ENCODE measurements around the gene DKK3.

The DKK3 gene

DNA sequence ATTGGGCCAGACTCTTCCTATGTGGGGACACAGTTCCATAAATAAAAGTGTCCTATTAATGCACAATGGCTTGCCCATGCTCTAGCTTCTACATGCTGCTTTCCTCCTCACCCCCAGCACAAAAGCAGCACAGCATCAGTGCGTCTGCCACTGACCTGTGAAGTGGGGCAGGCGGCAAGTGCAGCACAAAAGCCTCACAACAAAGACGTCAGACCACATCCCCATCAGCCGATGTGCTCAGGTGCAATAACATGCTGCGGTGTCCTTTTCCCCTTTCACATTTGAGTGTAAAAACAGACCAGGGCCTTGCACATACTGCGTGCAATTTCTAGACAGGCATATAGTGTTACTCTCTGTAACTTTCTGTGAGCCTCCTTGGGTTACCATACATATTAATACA lies 12.8 kb downstream of the DKK3 start:
- TF ChIP-seq PAX5 (IDR thresholded peaks at IDR 0.05; ENCODE audit: insufficient read depth, low read length, severe bottlenecking) (no peak), TAF1 (IDR thresholded peaks at IDR 0.05; ENCODE audit: low read depth, low read length) (no peak), SPI1 (IDR thresholded peaks at IDR 0.05; ENCODE audit: low read depth, low read length) (no peak), POLR2AphosphoS5 (IDR thresholded peaks at IDR 0.05; ENCODE audit: low read depth, low read length) (no peak), POU2F2 (IDR thresholded peaks at IDR 0.05; ENCODE audit: low read depth, low read length) (no peak), POLR2A (IDR thresholded peaks at IDR 0.05; ENCODE audit: low read depth, low read length) (no peak)
- FAIRE-seq = no peak
- no peak for DNase-seq (ENCODE audit: insufficient read length, low spot score)

DNA sequence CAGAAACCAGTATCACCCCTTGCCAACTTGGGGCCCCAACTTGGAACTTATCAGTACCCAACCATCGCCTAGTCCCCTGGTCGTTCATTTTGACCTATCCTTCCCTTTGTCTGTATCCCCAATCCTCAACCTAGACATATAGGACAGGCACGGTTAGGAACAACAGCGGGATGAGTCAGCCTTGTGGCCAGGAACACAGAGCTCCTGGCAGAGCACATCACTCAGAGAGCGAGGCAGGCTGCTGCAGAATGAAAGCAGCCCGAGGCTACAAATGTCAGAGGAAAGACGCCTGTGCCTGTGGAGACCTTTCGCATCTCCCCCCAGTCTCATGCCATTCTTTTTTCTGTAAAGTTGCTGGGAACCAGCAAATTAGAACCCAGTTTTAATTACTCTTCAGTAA lies 14.6 kb downstream of the DKK3 start:
- FAIRE-seq (no peak), DNase-seq (ENCODE audit: insufficient read length, low spot score) (no peak)
- TF ChIP-seq POLR2A (IDR thresholded peaks at IDR 0.05; ENCODE audit: low read depth, low read length) = no peak
- TF ChIP-seq POU2F2 (IDR thresholded peaks at IDR 0.05; ENCODE audit: low read depth, low read length) = no peak
- TF ChIP-seq TAF1 (IDR thresholded peaks at IDR 0.05; ENCODE audit: low read depth, low read length) = no peak
- TF ChIP-seq SPI1 (IDR thresholded peaks at IDR 0.05; ENCODE audit: low read depth, low read length) = no peak
- no peak for TF ChIP-seq PAX5 (IDR thresholded peaks at IDR 0.05; ENCODE audit: insufficient read depth, low read length, severe bottlenecking)
- no peak for TF ChIP-seq POLR2AphosphoS5 (IDR thresholded peaks at IDR 0.05; ENCODE audit: low read depth, low read length)

DNA sequence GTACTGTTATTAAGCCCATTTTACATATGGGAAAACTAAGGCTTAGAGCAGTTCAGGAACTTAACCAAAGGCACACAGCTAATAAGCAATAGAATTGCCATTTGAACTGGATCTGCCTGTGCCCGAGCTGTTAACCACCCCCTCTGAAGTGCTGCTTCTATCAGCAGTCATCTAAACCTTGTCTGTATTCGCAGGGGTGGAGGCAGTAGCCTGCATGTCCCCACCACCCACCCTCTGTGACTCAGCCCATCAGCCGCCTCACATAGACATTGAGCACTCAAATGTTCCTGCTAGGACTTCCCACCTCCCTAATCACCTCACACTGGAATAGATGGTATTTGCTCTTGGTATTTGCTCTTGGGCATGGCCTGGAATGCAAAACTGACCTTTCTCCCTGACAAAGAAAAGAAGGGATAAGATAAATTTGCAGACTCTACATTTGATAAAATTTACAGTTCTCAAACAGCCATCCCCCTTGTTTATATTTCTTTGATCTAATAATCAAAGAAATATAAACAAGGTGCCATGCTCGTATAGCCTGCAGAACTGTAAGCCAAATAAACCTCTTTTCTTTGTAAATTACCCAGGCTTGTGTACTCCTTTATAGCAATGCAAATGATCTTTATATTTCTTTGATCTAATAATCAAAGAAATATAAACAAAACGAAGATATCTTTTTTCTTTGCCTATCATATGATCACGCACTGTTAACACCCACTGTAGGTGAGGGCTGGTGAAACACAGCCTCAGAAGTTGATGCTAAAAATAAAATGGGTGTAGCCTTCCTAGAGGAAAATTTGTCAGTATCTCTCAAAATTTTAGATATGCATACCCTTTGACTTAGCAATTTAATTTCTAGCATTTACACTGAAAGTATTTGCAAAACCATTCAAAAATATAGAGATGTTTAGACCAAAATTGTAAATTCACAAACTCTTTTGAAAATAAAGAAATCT lies 15.9 kb downstream of the DKK3 start:
- FAIRE-seq (no peak), DNase-seq (ENCODE audit: insufficient read length, low spot score) (no peak)
- no peak for TF ChIP-seq POLR2AphosphoS5 (IDR thresholded peaks at IDR 0.05; ENCODE audit: low read depth, low read length)
- no peak for TF ChIP-seq TAF1 (IDR thresholded peaks at IDR 0.05; ENCODE audit: low read depth, low read length)
- no peak for TF ChIP-seq POLR2A (IDR thresholded peaks at IDR 0.05; ENCODE audit: low read depth, low read length)
- TF ChIP-seq PAX5 (IDR thresholded peaks at IDR 0.05; ENCODE audit: insufficient read depth, low read length, severe bottlenecking) = no peak
- no peak for TF ChIP-seq SPI1 (IDR thresholded peaks at IDR 0.05; ENCODE audit: low read depth, low read length)
- TF ChIP-seq POU2F2 (IDR thresholded peaks at IDR 0.05; ENCODE audit: low read depth, low read length) = no peak

DNA sequence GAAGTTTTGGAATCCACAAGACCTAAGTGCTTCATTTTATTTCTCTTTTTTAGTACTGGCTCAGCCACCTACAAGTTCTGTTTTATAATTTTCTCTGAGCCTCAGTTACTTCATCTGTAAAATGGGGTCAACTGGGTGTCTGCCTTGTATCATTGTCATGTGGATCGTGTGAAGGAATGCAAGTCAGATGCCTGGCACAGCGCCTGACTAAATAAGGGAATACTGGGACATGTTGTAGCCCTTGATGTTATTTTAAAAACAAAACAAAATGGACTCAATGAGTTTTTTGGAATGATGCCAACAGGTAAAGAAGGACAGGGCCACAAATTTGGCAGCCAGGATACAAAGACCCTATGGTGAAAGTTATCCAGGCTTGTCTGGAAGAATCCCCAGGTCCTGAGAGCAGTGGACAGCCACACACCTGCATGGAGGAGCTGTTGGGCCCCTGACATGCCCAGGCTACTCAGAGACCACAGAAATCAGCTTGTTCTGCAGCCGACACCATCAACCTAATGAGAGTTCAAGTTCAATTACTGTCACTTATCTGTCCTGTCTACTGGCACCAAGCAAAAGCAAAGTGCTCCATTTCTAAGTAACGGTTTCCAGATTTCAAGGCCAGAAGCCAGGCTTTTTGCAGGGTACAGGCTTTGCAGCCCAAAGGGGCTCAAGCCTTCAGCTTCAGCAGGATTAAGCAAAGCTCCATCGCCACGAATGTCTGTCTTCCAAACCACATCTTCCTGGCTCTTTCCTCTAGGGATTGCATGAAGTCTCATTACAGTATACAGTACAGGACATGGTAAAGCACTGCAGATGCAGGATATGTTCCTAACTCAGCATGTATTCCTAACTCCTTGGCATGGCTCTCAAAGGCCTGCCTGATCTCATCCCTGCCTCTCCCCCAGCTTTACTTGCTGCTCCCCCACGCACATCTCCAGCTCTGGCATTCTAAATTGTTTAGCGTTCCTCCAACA lies 18.4 kb downstream of the DKK3 start:
- FAIRE-seq = no peak
- TF ChIP-seq PAX5 (IDR thresholded peaks at IDR 0.05; ENCODE audit: insufficient read depth, low read length, severe bottlenecking) (no peak), POLR2A (IDR thresholded peaks at IDR 0.05; ENCODE audit: low read depth, low read length) (no peak)
- no peak for DNase-seq (ENCODE audit: insufficient read length, low spot score)

DNA sequence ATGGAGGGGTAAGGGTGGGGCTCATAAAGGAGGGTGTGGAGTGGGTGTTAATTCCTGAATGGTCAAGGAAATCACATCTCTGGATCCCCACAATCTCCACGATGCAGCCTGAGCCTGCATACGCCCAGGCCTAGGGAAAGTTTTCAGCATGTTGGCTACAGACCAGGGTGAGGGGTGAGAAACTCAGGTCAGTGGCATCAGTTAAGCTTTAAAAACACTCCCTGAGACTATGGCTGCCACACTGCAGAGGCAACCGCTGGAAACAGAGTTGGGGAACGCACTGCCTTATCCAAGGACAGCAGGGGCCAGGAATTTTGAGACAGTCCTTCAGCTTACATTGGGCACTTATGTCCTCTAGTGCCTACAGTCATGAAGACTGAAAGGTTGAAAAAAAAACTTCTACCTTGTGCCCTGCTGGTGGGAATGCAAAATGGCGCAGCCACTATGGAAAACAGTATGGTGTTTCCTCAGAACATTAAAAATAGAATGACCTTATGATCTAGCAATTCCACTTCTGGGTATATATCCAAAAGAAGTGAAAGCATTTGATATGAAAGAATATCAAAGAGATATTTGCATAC lies 19.7 kb downstream of the DKK3 start:
- no peak for FAIRE-seq
- no peak for DNase-seq (ENCODE audit: insufficient read length, low spot score)
- TF ChIP-seq TAF1 (IDR thresholded peaks at IDR 0.05; ENCODE audit: low read depth, low read length) = no peak
- TF ChIP-seq POLR2AphosphoS5 (IDR thresholded peaks at IDR 0.05; ENCODE audit: low read depth, low read length) = no peak
- no peak for TF ChIP-seq POU2F2 (IDR thresholded peaks at IDR 0.05; ENCODE audit: low read depth, low read length)
- TF ChIP-seq SPI1 (IDR thresholded peaks at IDR 0.05; ENCODE audit: low read depth, low read length) = no peak
- TF ChIP-seq PAX5 (IDR thresholded peaks at IDR 0.05; ENCODE audit: insufficient read depth, low read length, severe bottlenecking) = no peak
- no peak for TF ChIP-seq POLR2A (IDR thresholded peaks at IDR 0.05; ENCODE audit: low read depth, low read length)

DNA sequence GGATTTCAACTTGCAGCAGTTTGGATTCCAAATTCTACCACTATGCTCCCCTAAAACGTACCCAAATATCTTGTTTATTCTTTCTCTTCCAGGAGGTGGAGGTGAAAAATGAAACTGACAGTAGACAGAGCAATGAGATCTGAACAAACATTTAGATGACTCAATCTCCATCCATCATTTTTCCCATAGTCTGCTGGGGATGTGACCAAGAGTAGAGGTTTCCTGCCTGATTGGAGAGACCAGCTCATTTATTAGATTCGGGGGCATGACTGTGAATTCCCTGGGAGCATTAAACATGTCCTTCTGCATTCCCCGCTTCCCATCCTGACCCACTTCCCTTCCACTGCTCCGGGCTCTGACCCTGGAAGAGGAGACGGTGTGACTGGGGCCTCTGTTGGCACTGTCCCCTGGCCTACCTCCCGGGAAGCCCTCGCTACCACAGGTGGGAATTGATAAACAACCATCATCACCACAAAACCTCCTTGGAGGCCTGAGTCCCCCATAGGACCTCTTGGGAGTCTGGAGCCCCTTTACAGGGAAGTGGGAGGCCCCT lies 20.3 kb downstream of the DKK3 start:
- FAIRE-seq (no peak), DNase-seq (ENCODE audit: insufficient read length, low spot score) (no peak)
- TF ChIP-seq POU2F2 (IDR thresholded peaks at IDR 0.05; ENCODE audit: low read depth, low read length) (no peak), PAX5 (IDR thresholded peaks at IDR 0.05; ENCODE audit: insufficient read depth, low read length, severe bottlenecking) (no peak), POLR2AphosphoS5 (IDR thresholded peaks at IDR 0.05; ENCODE audit: low read depth, low read length) (no peak), TAF1 (IDR thresholded peaks at IDR 0.05; ENCODE audit: low read depth, low read length) (no peak), POLR2A (IDR thresholded peaks at IDR 0.05; ENCODE audit: low read depth, low read length) (no peak), SPI1 (IDR thresholded peaks at IDR 0.05; ENCODE audit: low read depth, low read length) (no peak)

DNA sequence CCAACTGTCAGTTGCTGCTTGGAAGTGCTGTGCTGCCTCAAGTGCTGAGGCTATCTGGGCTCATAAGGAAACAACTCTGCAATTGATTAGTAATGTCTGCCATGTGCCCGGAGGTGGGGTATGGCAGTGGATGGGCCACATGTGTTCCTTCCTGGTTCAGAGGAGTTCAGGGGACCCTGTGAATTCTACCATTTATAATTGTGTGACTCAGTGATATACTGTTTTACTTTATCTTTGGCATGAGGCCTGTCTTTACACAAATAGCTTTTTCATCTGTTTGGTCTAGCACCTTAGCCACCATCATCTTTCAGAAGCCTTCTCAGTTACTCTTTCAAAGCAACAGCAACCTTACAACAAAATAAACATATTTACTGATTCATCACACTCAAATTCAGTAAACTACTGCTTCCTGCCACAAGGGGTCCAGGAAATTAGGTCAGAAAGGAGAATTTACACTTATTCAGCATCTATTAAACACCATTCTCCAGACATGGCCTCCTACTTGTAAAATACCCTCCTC lies 20.9 kb downstream of the DKK3 start:
- TF ChIP-seq POLR2A (IDR thresholded peaks at IDR 0.05; ENCODE audit: low read depth, low read length) (no peak), SPI1 (IDR thresholded peaks at IDR 0.05; ENCODE audit: low read depth, low read length) (no peak), PAX5 (IDR thresholded peaks at IDR 0.05; ENCODE audit: insufficient read depth, low read length, severe bottlenecking) (no peak), POU2F2 (IDR thresholded peaks at IDR 0.05; ENCODE audit: low read depth, low read length) (no peak), TAF1 (IDR thresholded peaks at IDR 0.05; ENCODE audit: low read depth, low read length) (no peak), POLR2AphosphoS5 (IDR thresholded peaks at IDR 0.05; ENCODE audit: low read depth, low read length) (no peak)
- DNase-seq (ENCODE audit: insufficient read length, low spot score) (no peak), FAIRE-seq (no peak)
